GM20000 (cell line): ENCODE results near the gene SLC29A2.

ENCODE experiments used
- DNase-seq: peaks from one replicate; pipeline ENCODE4 v3.0.0; 2012; ENCODE audit warnings: low spot score
- CTCF ChIP-seq: IDR thresholded peaks from 2 replicates; pipeline ENCODE4 v1.5.1; 2012; ENCODE audit warnings: mild to moderate bottlenecking, control low read depth; ENCODE audit errors: extremely low read depth, missing control alignments

SLC29A2 gene

GRCh38 chr11:66373265-66373664, 1.7 kb upstream of the SLC29A2 start:
- no peak for DNase-seq
- no peak for TF ChIP-seq CTCF

GRCh38 chr11:66369073-66369894, 2.3 kb downstream of the SLC29A2 start:
- DNase-seq = no peak
- TF ChIP-seq CTCF = no peak

- DNase-seq = no peak
- no peak for TF ChIP-seq CTCF
Observed at GRCh38 chr11:66368484-66368883, 3.1 kb downstream of the SLC29A2 start.

- TF ChIP-seq CTCF = no peak
- DNase-seq = peak; percentile 4
Observed at GRCh38 chr11:66367561-66368312, 3.8 kb downstream of the SLC29A2 start.

GRCh38 chr11:66366844-66367477, 4.6 kb downstream of the SLC29A2 start:
- DNase-seq = peak; percentile 3
- no peak for TF ChIP-seq CTCF

- peak; percentile 5 for DNase-seq
- TF ChIP-seq CTCF = no peak
Observed at GRCh38 chr11:66365711-66366619, 5.6 kb downstream of the SLC29A2 start.
